HG03575 (cell line): ENCODE results near the gene AIG1.
"Not testable (repeated sequence)": the region's sequence is repeated elsewhere in the genome, so short reads cannot be mapped to it uniquely, and the experiment has no call there.

ENCODE experiments used
- ATAC-seq: cut with Tn5 transposase; IDR thresholded peaks from one replicate; pipeline ENCODE4 v1.9.1; 2021; ENCODE audit not compliant: unreplicated experiment, insufficient number of reproducible peaks, low FRiP score; ENCODE audit errors: extremely low read depth

AIG1 gene

DNA sequence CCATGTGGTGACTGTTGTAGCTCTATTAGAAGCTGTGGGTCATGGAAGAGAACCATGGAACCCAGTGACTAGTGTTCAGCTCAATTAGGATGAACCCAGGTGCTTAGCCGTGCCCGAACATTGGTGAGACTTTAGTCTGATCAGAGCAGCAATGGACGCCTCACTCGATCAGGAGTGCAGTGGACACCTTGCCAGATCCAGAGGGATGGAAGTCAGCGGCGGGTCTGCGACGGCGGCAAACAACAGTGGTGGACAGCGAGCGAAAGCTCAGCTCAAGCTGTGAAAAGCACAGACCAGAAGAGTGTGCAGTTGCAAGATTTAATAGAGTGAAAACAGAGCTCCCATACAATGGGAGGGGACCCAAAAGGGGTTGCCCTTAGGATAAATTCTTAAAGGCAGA lies 26.6 kb downstream of the AIG1 start:
- ATAC-seq: not testable (repeated sequence)

DNA sequence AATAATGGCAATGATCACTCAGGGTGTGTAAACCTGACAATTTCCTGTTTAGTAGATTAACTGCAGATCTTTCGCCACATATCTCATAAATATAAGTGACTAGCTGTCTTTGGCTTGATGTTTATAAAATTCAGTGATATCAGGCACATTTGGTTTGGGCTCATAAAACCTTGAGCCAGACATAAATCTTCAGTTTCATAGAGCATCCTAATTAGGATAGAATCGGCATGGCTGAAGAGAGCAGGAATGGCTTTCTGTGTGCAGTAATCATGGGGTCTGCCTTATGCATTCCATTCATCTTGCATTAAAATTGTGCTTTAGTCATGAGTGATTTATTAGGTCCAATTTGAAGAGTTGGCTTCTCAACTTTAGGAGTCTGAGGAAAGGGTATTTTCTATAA lies 27.2 kb downstream of the AIG1 start:
- ATAC-seq: no peak

DNA sequence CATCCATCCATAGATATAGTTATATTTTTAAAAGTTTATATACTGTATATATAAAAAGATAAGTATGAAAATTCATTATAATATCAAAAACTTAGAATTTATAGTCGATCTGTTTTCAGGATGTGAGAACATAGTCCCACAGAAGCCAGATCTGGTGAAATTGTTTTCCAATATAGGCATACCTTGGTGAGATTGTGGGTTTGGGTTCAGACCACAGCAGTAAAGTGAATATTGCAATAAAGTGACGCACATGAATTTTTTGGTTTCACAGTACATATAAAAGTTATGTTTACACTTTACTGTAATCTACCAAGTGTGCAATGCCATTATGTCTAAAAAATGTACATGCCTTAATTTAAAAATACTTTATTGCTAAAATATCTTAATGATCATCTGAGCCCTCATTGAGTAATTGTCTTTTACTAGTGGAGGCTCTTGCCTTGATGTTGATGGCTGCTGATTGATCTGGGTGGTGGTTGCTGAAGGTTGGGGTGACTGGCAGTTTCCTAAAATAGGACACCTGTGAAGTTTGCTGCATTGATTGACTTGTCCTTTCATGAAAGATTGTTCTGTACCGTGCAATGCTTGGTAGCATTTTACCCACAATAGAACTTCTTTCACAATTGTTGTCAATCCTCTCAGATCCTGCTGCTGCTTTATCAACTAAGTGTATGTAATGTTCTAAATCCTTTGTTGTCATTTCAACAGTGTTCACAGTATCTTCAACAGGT lies 29.8 kb downstream of the AIG1 start:
- no peak for ATAC-seq

DNA sequence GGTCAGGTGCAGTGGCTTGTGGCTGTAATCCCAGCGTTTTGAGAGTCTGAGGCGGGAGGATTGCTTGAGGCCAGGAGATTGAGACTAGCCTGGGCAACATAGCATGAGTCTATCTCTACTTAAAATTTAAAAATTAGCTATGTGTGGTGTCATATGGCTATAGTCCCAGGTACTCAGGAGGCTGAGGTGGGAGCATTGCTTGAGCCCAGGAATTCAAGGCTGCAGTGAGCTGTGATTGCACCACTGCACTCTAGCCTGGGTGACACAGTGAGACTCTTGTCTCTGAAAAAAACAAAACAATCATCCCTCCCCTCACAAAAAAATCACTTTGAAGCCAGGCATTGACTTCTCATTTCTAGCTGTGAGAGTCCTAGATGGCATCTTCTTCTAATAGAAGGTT lies 32.1 kb downstream of the AIG1 start:
- ATAC-seq: no peak

DNA sequence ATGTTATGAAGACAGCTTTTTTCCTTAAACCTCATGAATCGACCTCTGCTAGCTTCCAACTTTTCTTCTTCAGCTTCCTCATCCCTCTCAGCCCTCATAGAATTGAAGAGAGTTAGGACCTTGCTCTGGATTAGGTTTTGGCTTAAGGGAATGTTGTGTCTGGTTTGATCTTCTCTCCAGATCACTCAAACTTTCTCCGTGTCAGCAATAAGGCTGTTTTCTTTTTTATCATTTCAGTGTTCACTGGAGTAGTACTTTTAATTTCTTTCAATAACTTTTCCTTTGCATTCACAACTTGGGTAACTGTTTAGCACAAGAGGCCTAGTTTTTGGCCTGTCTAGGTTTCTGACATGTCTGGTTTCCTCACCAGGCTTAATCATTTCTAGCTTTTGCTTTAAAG lies 32.6 kb downstream of the AIG1 start:
- no peak for ATAC-seq

DNA sequence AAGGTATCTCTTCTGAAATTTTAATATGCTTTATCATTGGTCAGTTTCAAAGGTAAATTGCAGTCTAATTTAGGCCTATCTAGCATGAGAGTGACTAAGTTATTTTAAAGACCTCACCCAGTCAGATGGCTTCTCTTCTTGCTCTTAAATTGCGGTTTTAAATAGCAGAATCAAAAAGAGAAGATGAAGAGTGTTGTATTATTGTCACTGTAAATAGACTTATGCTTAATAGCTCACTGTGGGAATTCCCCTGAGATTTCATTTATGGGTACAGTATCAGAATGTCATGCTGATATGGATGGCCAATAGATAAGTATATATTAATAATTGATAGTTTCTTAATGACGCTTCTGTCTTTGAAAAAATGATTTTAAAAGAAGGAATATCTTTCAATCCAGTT lies 35.7 kb downstream of the AIG1 start:
- no peak for ATAC-seq

DNA sequence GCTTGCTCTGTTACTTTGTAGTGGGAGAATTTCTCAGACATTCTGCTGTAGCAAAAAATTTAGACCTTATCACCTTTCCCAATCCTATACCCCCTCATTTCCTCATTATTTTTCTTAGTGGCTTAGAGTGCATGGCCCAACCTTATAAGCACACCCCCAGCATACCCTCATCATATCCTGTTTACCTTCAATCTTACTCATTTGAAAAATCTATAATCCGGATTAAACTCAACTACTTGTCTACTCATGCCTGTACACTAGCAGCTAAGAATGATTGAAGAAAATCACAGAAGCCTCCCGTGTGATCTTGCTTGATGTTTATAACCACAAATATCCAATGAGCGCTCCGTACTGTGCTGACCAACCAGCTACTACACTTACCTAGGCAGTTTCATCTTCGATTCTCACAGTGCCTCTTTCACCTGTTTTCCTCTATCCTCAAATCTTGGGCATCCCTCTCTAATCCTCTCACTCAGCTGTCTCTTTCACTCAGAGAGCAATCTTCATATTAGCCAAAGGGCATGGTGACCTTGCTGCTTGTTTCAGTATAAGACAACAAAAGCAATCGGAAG lies 36.6 kb downstream of the AIG1 start:
- no peak for ATAC-seq

DNA sequence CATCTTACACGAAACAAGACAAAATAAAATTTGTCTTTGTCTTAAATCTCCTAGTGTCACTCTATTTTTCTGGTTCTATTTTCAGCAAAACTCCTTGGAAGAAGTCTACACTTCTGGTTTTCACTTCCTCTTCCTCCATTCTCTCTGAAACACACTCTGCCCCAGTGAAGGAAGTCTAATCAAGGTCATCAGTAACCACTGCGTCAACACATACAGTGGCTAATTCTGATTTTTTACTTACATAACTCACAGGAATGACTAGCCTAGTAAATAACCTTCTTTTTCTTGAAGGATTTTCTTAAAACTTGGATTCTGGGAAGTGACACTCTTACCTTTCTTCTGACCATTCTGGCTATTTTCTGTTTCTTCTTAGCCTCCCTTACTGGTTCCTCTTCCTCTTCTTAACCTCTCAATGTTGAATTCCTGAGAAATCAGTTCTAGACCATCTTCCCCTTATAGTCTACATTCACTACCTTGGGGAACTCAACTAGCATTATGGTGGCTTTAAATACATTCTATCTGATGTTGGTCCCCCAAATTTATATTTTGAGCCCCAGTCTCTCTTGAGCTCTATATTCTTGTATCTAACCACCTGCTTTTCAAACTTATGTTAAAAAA lies 37.5 kb downstream of the AIG1 start:
- ATAC-seq: peak; percentile 72

DNA sequence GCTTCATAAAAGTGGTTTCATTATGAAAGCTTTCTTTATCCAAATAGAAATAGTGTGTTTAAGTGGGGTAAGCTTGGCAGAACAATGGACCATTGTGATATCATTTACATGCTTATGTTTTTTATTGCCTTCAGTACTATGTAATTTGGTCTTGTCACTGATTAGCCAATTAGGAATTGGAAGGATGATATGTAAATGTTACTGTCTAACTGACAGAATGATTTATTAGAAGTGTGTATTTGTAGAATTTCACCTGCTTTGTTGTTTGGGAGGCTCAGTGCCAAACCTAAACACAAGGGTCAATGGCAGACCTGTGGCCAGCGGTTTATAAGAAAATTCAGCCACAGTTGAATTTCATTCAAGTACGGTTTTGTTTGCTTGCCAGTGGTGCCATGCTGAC lies 39.0 kb downstream of the AIG1 start:
- ATAC-seq: no peak

DNA sequence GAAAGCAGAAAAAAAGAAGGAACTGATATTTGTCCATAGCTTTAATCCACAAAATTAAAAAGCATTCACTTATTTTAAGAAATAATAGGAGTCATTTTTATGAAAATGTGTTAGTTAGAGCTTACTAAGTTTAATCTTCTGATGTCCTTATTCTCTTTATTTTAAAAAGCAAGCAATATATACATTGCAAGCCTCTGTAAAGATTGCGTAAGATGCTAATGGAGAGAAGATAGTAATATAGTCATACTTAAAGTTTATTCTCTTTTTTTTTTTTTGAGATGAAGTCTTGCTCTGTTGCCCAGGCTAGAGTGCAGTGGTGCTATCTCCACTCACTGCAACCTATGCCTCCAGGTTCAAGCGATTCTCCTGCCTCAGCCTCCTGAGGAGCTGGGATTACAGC lies 39.7 kb downstream of the AIG1 start:
- no peak for ATAC-seq

DNA sequence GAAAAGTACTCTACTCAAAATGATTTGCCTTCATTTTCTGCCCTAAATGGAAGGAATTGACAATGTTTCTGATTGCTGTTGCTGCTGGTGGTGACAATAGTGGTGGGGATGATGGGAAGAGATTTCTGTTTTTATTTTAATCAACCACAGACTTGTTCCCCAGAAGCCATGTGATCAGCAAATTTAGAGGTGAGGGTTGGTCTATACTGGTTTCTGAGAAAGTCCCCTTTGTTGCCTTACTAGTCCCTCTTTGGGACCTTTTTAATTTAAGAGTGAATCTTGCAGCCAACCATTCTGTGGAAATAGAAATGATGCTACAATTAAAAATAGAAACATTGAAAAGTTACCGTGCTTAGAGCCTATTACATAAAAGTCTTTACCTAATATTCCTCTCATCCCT lies 43.2 kb downstream of the AIG1 start:
- ATAC-seq: no peak

DNA sequence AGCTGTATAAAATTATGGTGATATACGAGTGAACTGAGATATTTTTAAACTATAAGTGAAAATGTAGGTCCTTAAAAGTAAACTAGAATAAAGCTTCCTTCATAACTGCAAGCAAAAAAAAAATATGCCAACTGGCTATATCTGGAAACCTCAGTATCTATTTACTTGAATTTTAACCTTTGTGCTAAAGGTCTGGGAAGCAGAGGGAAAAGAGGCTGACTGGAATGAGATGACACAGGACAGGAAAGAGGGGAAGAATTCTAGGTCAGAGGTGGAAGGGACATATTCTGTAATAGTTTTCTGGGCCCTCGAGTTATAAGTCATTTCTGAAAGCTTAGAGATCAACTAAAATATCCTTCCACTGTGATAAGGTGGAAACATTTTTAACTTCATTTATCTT lies 46.8 kb downstream of the AIG1 start:
- ATAC-seq: no peak

DNA sequence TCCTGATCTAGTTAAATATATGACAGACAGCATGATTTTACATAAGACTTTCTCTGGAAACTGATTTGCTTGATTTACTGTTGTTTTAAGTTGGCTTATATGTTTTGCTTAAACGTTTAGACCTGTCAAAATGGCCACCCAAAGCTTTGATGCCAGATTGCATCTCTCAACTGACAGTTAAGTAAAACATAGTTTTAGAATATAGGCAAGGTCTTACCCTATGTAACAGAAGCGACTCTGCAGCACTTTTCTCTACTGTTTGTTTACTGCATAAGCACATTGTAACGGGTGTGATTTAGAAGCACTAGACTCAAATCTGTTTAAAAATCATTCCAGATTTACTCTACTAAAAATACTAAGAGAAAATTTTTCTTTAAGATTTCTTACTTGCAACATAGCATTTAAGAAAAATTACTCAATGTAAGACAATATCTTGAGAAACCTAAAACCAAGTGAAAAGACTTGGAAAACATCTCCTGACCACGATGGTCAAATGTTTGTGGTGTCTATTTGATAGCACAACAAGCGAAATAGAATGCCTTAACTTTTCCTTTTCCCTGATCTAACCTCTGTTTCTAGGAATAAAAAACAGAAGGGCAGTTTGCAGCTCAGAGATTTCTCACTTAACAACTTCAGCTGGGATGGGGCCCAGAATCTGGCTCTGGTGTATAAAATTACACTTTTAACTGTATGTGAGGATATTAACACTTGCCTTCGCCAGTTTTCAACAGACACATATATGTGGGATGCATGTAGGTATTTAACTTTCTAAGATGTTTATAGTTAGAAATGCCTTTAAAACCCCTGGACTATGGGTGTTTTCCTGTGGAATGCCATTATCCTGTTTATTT lies 47.4 kb downstream of the AIG1 start:
- ATAC-seq: no peak

DNA sequence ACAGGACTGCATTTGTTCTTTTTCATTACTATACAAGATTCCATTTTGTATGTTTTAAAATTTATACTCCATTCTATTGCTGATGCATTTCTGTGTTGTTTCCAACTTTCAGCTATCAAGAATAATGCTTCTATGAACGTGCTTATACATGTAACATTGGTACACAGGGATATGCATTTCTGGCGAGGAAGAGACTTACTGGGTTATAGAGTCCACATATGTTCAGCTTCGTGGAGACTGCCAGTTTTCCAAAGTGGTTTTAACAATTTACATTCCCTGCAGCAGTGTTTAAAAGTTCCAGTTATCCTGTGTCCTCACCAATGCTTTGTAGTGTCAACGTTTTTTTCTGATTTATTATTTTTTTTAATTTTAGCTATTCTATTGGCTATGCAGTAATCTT lies 48.5 kb downstream of the AIG1 start:
- ATAC-seq: no peak

DNA sequence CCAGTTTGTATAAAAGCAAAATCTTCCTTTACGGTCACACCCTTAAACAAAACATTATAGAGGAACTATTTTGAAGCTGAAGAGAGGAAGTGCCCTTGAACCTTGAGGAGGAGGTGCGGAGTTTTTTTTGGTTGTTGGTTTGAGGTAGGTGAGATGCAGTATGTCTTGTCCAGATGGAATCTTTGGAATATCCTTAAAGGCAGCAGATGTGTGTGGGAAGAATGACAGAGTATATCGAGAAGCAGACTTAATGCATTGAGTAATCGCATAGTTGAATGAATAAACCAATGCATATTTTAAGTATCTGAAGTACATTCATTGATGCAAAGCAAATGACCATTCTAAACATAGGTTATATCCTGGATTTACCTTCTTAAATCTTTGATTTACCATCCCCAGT lies 49.9 kb downstream of the AIG1 start:
- ATAC-seq: no peak

DNA sequence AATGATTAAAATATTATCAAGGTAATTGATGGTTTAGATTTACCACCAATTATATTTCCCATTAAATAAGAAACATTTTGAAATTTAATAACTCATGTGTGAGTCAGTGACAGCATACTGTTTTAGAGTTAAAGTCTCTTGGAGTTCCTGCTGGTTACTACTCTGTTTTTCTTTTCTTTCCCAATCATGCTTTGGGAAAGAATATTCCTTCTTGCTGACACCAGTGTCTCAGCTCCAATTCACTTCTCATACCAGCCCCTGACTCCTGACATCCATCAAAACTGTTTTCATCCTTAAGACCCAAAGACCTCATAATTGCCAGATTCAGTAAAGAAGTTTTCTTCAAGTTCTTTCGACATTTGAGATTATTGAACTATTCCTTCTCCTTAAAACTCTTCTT lies 50.3 kb downstream of the AIG1 start:
- no peak for ATAC-seq

DNA sequence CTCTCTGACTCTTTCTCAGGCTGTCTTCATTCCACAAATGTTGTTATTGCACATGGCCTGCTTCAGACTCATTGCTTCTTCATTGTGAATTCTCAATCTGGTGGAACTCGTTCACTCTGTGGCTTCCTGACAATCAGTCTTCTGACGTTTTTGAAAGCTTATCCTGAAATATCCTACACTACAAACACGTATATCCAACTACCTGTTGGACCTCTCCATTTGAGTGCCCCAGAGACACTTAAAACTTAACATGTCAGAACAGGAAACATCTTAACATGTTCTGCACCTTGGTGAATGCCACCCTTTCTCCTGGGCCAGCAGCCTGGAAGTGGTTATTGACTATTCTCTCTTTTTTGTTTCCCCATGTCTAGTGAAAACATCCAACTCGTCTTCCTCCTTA lies 50.8 kb downstream of the AIG1 start:
- no peak for ATAC-seq

DNA sequence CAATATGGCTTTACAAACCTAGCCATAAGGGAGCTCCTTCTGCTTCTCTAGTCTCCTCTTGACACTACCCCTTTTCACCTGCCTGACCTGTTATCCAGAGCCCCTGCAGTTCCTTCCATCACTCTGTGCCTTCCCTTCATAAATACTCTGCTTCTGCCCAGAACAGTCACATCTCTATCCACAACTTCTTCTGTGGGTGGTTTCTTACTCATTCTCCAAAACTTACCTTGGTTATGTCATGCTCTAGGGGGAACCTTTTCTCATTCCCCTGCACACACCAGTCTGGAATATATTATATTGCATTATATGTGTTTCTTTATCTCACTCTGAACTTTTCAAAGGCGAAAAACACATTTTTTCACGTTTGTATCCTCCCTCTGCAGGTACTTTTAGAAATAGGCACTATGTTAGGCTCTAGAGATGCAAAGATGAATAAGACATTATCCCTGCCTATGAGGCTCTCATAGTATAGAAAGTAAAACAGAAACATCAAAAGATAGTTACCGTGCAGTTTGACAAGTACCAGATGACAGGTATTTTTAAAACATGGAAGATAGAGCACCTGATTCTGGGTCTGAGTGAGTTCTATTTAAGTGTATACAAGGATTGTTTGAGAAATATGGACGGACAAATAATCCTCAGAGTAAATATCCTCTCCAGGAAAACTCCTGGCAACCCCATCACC lies 51.5 kb downstream of the AIG1 start:
- ATAC-seq: no peak

DNA sequence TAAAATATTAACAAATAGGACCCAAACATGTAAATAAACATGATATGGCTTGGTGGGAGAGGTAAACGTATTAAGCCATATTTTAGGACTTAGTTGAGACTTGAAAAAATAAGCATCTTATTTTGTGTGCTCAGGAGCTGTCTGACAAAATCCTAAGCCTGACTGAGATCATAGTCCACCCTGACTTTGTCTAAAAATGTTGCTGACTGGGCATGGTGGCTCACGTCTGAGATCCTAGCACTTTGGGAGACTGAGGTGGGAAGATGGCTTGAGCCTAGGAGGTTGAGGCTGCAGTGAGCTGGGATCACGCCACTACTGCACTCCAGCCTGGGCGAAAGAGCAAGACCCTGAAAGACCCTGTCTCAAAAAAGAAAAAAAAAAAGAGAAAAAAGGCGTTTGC lies 52.1 kb downstream of the AIG1 start:
- no peak for ATAC-seq
